ENCODE measurements around the gene TMPO.

TMPO gene

GRCh38 chr12:98515287-98516110 is at the start of gene TMPO:
Gene TMPO, plus strand, starts transcription at chr12:98515590. Its CDS starts 278 bp downstream, at chr12:98515868.
- Histone ChIP-seq H3K4me3 (peak within 1 kb of the TSS; percentile 84 to 100 (median 96)), H3K9ac (peak within 1 kb of the TSS; percentile 92 to 100 (median 98)), H3K4me2 (peak within 1 kb of the TSS; percentile 76 to 93 (median 86)), H3K27ac (peak within 1 kb of the TSS; percentile 89 to 100 (median 99)), H3K4me1 (peaks cover 27 to 48% (median 34%) of the 10 kb centered on the region in 10 experiments), H3K27me3 (no peaks in the 10 kb centered on the region), H4K20me1 (peaks cover 14 to 46% (median 40%) of the 10 kb centered on the region in 11 experiments; a peak in 21 of 22 replicates), H3K36me3 (peaks cover 0 to 43% (median 26%) of the 10 kb centered on the region in 11 experiments; a peak in 14 of 22 replicates), H3K9me3 (replicated peaks in 1 of 11) (no peaks in the 10 kb centered on the region)
- no peak for TF ChIP-seq Cebpa-rat (IDR thresholded peaks at IDR 0.05)

- TF ChIP-seq Cebpa-rat (IDR thresholded peaks at IDR 0.05): no peak
- H3K4me2 ChIP-seq: peak overlapping the region; percentile 9 to 89 (median 72); a peak in 19 of 22 replicates
- H4K20me1 ChIP-seq: no peaks in the 10 kb centered on the region
- no peaks in the 10 kb centered on the region for H3K27me3 ChIP-seq
- no peaks in the 10 kb centered on the region for H3K36me3 ChIP-seq
- no peak overlapping the region for H3K4me3 ChIP-seq
- peak overlapping the region; percentile 68 to 97 (median 91); a peak in 21 of 22 replicates for H3K27ac ChIP-seq
- H3K9ac ChIP-seq: peak overlapping the region in 8 of 11 experiments; percentile 12 to 84 (median 79); a peak in 12 of 22 replicates
- H3K4me1 ChIP-seq: peaks cover 7 to 100% (median 69%) of the 10 kb centered on the region in 10 experiments; a peak in 17 of 20 replicates
- 0 out of 22 replicates have a peak, but pooled peaks cover 0 to 3% (median 0%) of the 10 kb centered on the region in 11 experiments for H3K9me3 ChIP-seq (replicated peaks in 1 of 11)
Measured at GRCh38 chr12:98465950-98466602, 49.3 kb upstream of the TMPO start.

- Histone ChIP-seq H3K27ac (peak overlapping the region in 10 of 11 experiments; percentile 10 to 97 (median 92); a peak in 16 of 22 replicates), H3K4me2 (peak overlapping the region in 7 of 11 experiments; percentile 67 to 89 (median 83); a peak in 14 of 22 replicates), H3K4me3 (no peak overlapping the region), H3K36me3 (no peaks in the 10 kb centered on the region), H3K9me3 (replicated peaks in 1 of 11) (0 out of 22 replicates have a peak, but pooled peaks cover 0 to 3% (median 0%) of the 10 kb centered on the region in 11 experiments), H3K4me1 (peaks cover 7 to 100% (median 66%) of the 10 kb centered on the region in 10 experiments; a peak in 17 of 20 replicates), H3K27me3 (no peaks in the 10 kb centered on the region), H4K20me1 (no peaks in the 10 kb centered on the region), H3K9ac (peak overlapping the region in 3 of 11 experiments; percentile 79 to 84 (median 79); a peak in 6 of 22 replicates)
- no peak for TF ChIP-seq Cebpa-rat (IDR thresholded peaks at IDR 0.05)
Measured at GRCh38 chr12:98466640-98467400, 48.6 kb upstream of the TMPO start.

GRCh38 chr12:98469109-98469508 is 46.3 kb upstream of the TMPO start:
- TF ChIP-seq Cebpa-rat (IDR thresholded peaks at IDR 0.05): no peak

GRCh38 chr12:98470469-98471082 is 44.8 kb upstream of the TMPO start:
- no peak for TF ChIP-seq Cebpa-rat (IDR thresholded peaks at IDR 0.05)
- Histone ChIP-seq H3K27me3 (no peaks in the 10 kb centered on the region), H3K4me2 (peak overlapping the region in 5 of 11 experiments; percentile 33 to 89 (median 61); a peak in 10 of 22 replicates), H3K9me3 (replicated peaks in 1 of 11) (no peaks in the 10 kb centered on the region), H3K4me1 (peaks cover 7 to 74% (median 29%) of the 10 kb centered on the region in 10 experiments; a peak in 17 of 20 replicates), H4K20me1 (no peaks in the 10 kb centered on the region), H3K27ac (peak overlapping the region in 4 of 11 experiments; percentile 5 to 44 (median 36); a peak in 7 of 22 replicates), H3K9ac (no peak overlapping the region; a peak in 1 of 22 replicates), H3K4me3 (no peak overlapping the region), H3K36me3 (no peaks in the 10 kb centered on the region)

More at GRCh38 chr12:98469109-98469508, 46.3 kb upstream of the TMPO start:
- Histone ChIP-seq H4K20me1 (no peaks in the 10 kb centered on the region), H3K9me3 (replicated peaks in 1 of 11) (no peaks in the 10 kb centered on the region), H3K4me2 (peak overlapping the region in 4 of 11 experiments; percentile 13 to 89 (median 74); a peak in 7 of 22 replicates), H3K27me3 (no peaks in the 10 kb centered on the region), H3K27ac (peak overlapping the region in 5 of 11 experiments; percentile 1 to 97 (median 29); a peak in 4 of 22 replicates), H3K4me1 (peaks cover 7 to 84% (median 43%) of the 10 kb centered on the region in 10 experiments; a peak in 17 of 20 replicates), H3K36me3 (no peaks in the 10 kb centered on the region), H3K9ac (no peak overlapping the region), H3K4me3 (no peak overlapping the region)

GRCh38 chr12:98471085-98471484 is 44.3 kb upstream of the TMPO start:
- peak overlapping the region in 4 of 11 experiments; percentile 5 to 44 (median 36); a peak in 7 of 22 replicates for H3K27ac ChIP-seq
- H3K9me3 ChIP-seq (replicated peaks in 1 of 11): peaks cover 0 to 1% (median 0%) of the 10 kb centered on the region in 11 experiments; a peak in 2 of 22 replicates
- H4K20me1 ChIP-seq: no peaks in the 10 kb centered on the region
- H3K4me1 ChIP-seq: peaks cover 3 to 69% (median 24%) of the 10 kb centered on the region in 10 experiments; a peak in 17 of 20 replicates
- no peaks in the 10 kb centered on the region for H3K27me3 ChIP-seq
- no peak overlapping the region; a peak in 1 of 22 replicates for H3K9ac ChIP-seq
- TF ChIP-seq Cebpa-rat (IDR thresholded peaks at IDR 0.05): no peak
- H3K4me2 ChIP-seq: peak overlapping the region in 5 of 11 experiments; percentile 33 to 89 (median 61); a peak in 10 of 22 replicates
- H3K4me3 ChIP-seq: no peak overlapping the region
- H3K36me3 ChIP-seq: no peaks in the 10 kb centered on the region

- no peaks in the 10 kb centered on the region; a peak in 2 of 22 replicates for H3K36me3 ChIP-seq
- no peak overlapping the region for H3K27ac ChIP-seq
- no peaks in the 10 kb centered on the region for H4K20me1 ChIP-seq
- H3K27me3 ChIP-seq: no peaks in the 10 kb centered on the region
- no peak overlapping the region for H3K4me2 ChIP-seq
- peaks cover 10 to 32% (median 19%) of the 10 kb centered on the region in 11 experiments; a peak in 20 of 22 replicates for H3K9me3 ChIP-seq (replicated peaks in 1 of 11)
- peaks cover 0 to 41% (median 8%) of the 10 kb centered on the region in 10 experiments; a peak in 9 of 20 replicates for H3K4me1 ChIP-seq
- H3K4me3 ChIP-seq: no peak overlapping the region
- no peak overlapping the region for H3K9ac ChIP-seq
- no peak for TF ChIP-seq Cebpa-rat (IDR thresholded peaks at IDR 0.05)
Measured at GRCh38 chr12:98475565-98475908, 39.9 kb upstream of the TMPO start.

Data from BLaER1 treated with 17β-estradiol and CSF1 and Interleukin-3, amounts not matched to agents 10 nM and 100 nM (cell line).